ENCODE data around the gene KCNH4. TPM values are rescaled to one million over a fixed set of nuclear protein-coding genes. Genes with fewer than 3 reads are reported as not detected.
"Not testable (repeated sequence)": the region's sequence is repeated elsewhere in the genome, so short reads cannot be mapped to it uniquely, and the experiment has no call there.

The KCNH4 gene
- total RNA-seq, 1 donor from 2014 or later = not detected

GRCh38 chr17:42188749-42189650, 8.1 kb upstream of the KCNH4 start:
- H3K27me3 Mint-ChIP-seq (ENCODE audit: low read depth) = no peaks in the 10 kb centered on the region
- TF ChIP-seq, protein P1, sequence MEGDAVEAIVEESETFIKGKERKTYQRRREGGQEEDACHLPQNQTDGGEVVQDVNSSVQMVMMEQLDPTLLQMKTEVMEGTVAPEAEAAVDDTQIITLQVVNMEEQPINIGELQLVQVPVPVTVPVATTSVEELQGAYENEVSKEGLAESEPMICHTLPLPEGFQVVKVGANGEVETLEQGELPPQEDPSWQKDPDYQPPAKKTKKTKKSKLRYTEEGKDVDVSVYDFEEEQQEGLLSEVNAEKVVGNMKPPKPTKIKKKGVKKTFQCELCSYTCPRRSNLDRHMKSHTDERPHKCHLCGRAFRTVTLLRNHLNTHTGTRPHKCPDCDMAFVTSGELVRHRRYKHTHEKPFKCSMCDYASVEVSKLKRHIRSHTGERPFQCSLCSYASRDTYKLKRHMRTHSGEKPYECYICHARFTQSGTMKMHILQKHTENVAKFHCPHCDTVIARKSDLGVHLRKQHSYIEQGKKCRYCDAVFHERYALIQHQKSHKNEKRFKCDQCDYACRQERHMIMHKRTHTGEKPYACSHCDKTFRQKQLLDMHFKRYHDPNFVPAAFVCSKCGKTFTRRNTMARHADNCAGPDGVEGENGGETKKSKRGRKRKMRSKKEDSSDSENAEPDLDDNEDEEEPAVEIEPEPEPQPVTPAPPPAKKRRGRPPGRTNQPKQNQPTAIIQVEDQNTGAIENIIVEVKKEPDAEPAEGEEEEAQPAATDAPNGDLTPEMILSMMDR (IDR thresholded peaks at IDR 0.05) = no peak
- no peak for DNase-seq (ENCODE audit: low spot score)
- H3K4me1 Mint-ChIP-seq (ENCODE audit: low read depth) = peaks cover 4% of the 10 kb centered on the region
- no peaks in the 10 kb centered on the region for H3K9me3 Mint-ChIP-seq (ENCODE audit: low read depth)
- no peaks in the 10 kb centered on the region for H3K36me3 Mint-ChIP-seq (ENCODE audit: low read depth)
- no peak overlapping the region for H3K27ac Mint-ChIP-seq (ENCODE audit: unreplicated experiment)
- H3K4me3 Mint-ChIP-seq (ENCODE audit: unreplicated experiment) = no peak overlapping the region

- no peaks in the 10 kb centered on the region for H3K9me3 Mint-ChIP-seq (ENCODE audit: low read depth)
- TF ChIP-seq, protein P1 (IDR thresholded peaks at IDR 0.05) = no peak
- no peak overlapping the region for H3K27ac Mint-ChIP-seq (ENCODE audit: unreplicated experiment)
- H3K4me1 Mint-ChIP-seq (ENCODE audit: low read depth) = peaks cover 10% of the 10 kb centered on the region
- H3K36me3 Mint-ChIP-seq (ENCODE audit: low read depth) = no peaks in the 10 kb centered on the region
- no peak overlapping the region for H3K4me3 Mint-ChIP-seq (ENCODE audit: unreplicated experiment)
- no peaks in the 10 kb centered on the region for H3K27me3 Mint-ChIP-seq (ENCODE audit: low read depth)
- DNase-seq (ENCODE audit: low spot score) = no peak
Measured at GRCh38 chr17:42187833-42188232, 6.9 kb upstream of the KCNH4 start.

DNA sequence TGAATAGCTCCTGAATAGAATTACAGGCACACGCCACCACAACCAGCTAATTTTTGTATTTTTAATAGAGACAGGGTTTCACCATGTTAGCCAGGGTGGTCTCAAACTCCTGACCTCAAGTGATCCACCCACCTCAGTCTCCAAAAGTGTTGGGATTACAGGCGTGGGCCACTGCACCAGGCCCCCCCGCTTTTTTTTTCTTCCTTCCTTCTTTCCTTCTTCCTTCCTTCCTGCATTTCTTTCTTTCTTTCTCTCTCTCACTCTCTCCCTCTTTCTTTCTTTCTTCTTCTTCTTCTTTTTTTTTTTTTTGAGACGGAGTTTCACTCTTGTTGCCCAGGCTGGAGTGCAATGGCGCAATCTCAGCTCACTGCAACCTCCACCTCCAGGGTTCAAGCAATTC, 5.2 kb upstream of the KCNH4 start:
- H3K36me3 Mint-ChIP-seq (ENCODE audit: low read depth); H3K27ac Mint-ChIP-seq (ENCODE audit: unreplicated experiment); H3K9me3 Mint-ChIP-seq (ENCODE audit: low read depth); H3K4me3 Mint-ChIP-seq (ENCODE audit: unreplicated experiment); H3K27me3 Mint-ChIP-seq (ENCODE audit: low read depth); DNase-seq (ENCODE audit: low spot score): not testable (repeated sequence)
- H3K4me1 Mint-ChIP-seq (ENCODE audit: low read depth) = peaks cover 10% of the 10 kb centered on the region

- Mint-ChIP-seq H3K4me1 (ENCODE audit: low read depth) (peaks cover 10% of the 10 kb centered on the region), H3K27me3 (ENCODE audit: low read depth) (peaks cover 7% of the 10 kb centered on the region), H3K9me3 (ENCODE audit: low read depth) (no peaks in the 10 kb centered on the region), H3K27ac (ENCODE audit: unreplicated experiment) (no peak overlapping the region), H3K36me3 (ENCODE audit: low read depth) (no peaks in the 10 kb centered on the region), H3K4me3 (ENCODE audit: unreplicated experiment) (no peak overlapping the region)
- DNase-seq (ENCODE audit: low spot score) = no peak
- TF ChIP-seq, protein P1 (IDR thresholded peaks at IDR 0.05) = no peak
Measured at GRCh38 chr17:42185621-42185930, 4.6 kb upstream of the KCNH4 start.

GRCh38 chr17:42184713-42185620, 4.0 kb upstream of the KCNH4 start, which contains the start of gene HCRT:
Gene HCRT (minus strand): TSS chr17:42185452. CDS start chr17:42185365, 87 bp downstream.
- Mint-ChIP-seq H3K27me3 (ENCODE audit: low read depth) (peaks cover 11% of the 10 kb centered on the region), H3K36me3 (ENCODE audit: low read depth) (no peaks in the 10 kb centered on the region), H3K4me3 (ENCODE audit: unreplicated experiment) (peak within 1 kb of the TSS; percentile 60), H3K4me1 (ENCODE audit: low read depth) (peaks cover 15% of the 10 kb centered on the region), H3K27ac (ENCODE audit: unreplicated experiment) (no peak within 1 kb of the TSS), H3K9me3 (ENCODE audit: low read depth) (no peaks in the 10 kb centered on the region)
- TF ChIP-seq, protein P1 (IDR thresholded peaks at IDR 0.05) = no peak
- no peak for DNase-seq (ENCODE audit: low spot score)
